CD14-positive monocyte (primary cell): ENCODE data around the gene PLOD3. TPM values are rescaled to one million over a fixed set of nuclear protein-coding genes. Genes with fewer than 3 reads are reported as not detected.
A peak's percentile ranks its signal among the peaks of the same experiment; 100 is the strongest.

Experiments used
- DNase-seq, 3 donors: peaks; one replicate each; pipeline ENCODE4 v3.0.0-alpha.2; 2011 to 2022
- H2AFZ ChIP-seq: 2 replicates; pipeline ENCODE4 v1.6.0; 2012; ENCODE audit warnings: mild to moderate bottlenecking, low read depth, low read length, inconsistent platforms; ENCODE audit not compliant: insufficient read depth, poor library complexity, severe bottlenecking
- H3K27ac ChIP-seq, 2 donors: 1 replicate in 1 of 2; 2 replicates in 1 of 2; pipeline ENCODE4 v1.5.1; 2012 to 2013; ENCODE audit warnings: low read length in 2 of 2, control low read depth in 1 of 2, inconsistent platforms in 1 of 2, low read depth in 1 of 2, mild to moderate bottlenecking in 1 of 2
- H3K27me3 ChIP-seq, 2 donors: one replicate each; pipeline versions ENCODE4 v1.6.0 to v1.6.1; 2011 to 2013; ENCODE audit warnings: low read length in 2 of 2; ENCODE audit not compliant: control insufficient read depth in 2 of 2, insufficient read depth in 2 of 2
- H3K36me3 ChIP-seq, 2 donors: replicated peaks in 1 of 2; 1 replicate in 1 of 2; 2 replicates in 1 of 2; pipeline versions ENCODE4 v1.5.1 to v1.6.1; 2012 to 2013; ENCODE audit warnings: low read length in 2 of 2, control low read depth in 1 of 2, inconsistent platforms in 1 of 2, mild to moderate bottlenecking in 1 of 2; ENCODE audit not compliant: insufficient read depth in 2 of 2, control insufficient read depth in 1 of 2
- H3K4me1 ChIP-seq, 2 donors: 1 replicate in 1 of 2; 2 replicates in 1 of 2; pipeline versions ENCODE4 v1.5.1 to v1.6.1; 2012 to 2013; ENCODE audit warnings: low read length in 2 of 2, control low read depth in 1 of 2, inconsistent platforms in 1 of 2, mild to moderate bottlenecking in 1 of 2, moderate library complexity in 1 of 2; ENCODE audit not compliant: insufficient read depth in 2 of 2, control insufficient read depth in 1 of 2
- H3K4me2 ChIP-seq: replicated peaks from 2 replicates; pipeline ENCODE3; 2012; ENCODE audit warnings: low read length, moderate library complexity, mild to moderate bottlenecking; ENCODE audit not compliant: poor library complexity, severe bottlenecking; ENCODE audit errors: extremely low read depth
- H3K4me3 ChIP-seq, 3 experiments: fragments of 200-600 bp in 1 of 3; sonication (generic) in 1 of 3; replicated peaks in 1 of 3; 1 replicate in 2 of 3; 2 replicates in 1 of 3; pipeline ENCODE4 v1.5.1; 2011 to 2013; ENCODE audit warnings: low read length in 3 of 3, mild to moderate bottlenecking in 3 of 3, control low read depth in 2 of 3, low read depth in 2 of 3, inconsistent platforms in 1 of 3, moderate library complexity in 1 of 3
- H3K79me2 ChIP-seq: 2 replicates; pipeline ENCODE4 v1.6.0; 2012; ENCODE audit warnings: mild to moderate bottlenecking, control low read depth, inconsistent platforms, low read length, moderate library complexity; ENCODE audit not compliant: insufficient read depth
- H3K9ac ChIP-seq: 2 replicates; pipeline ENCODE4 v1.6.0; 2017; ENCODE audit warnings: low read length, mild to moderate bottlenecking; ENCODE audit not compliant: insufficient read depth, poor library complexity, severe bottlenecking
- H3K9me3 ChIP-seq, 2 donors: replicated peaks in 1 of 2; 1 replicate in 1 of 2; 2 replicates in 1 of 2; pipeline versions ENCODE4 v1.5.1 to v1.6.1; 2012 to 2013; ENCODE audit warnings: low read length in 2 of 2, control low read depth in 1 of 2; ENCODE audit not compliant: control insufficient read depth in 1 of 2, insufficient read depth in 1 of 2
- H4K20me1 ChIP-seq: 2 replicates; pipeline ENCODE4 v1.6.0; 2012; ENCODE audit warnings: mild to moderate bottlenecking, low read length, control low read depth, moderate library complexity; ENCODE audit not compliant: insufficient read depth
- H3K27ac Mint-ChIP-seq, 7 donors: one replicate each; pipeline ENCODE4 v1.8.0; 2020; ENCODE audit warnings: mild to moderate bottlenecking in 7 of 7, mixed read lengths in 7 of 7, moderate library complexity in 6 of 7, inconsistent platforms in 2 of 7
- H3K27me3 Mint-ChIP-seq, 3 donors: one replicate each; pipeline ENCODE4 v1.8.0; 2021 to 2022; ENCODE audit warnings: low read depth in 3 of 3, mild to moderate bottlenecking in 3 of 3, mixed read lengths in 3 of 3, moderate library complexity in 3 of 3, inconsistent platforms in 1 of 3
- H3K36me3 Mint-ChIP-seq, 2 donors: one replicate each; pipeline ENCODE4 v1.8.0; 2020; ENCODE audit warnings: mixed read lengths in 2 of 2, inconsistent platforms in 1 of 2, mild to moderate bottlenecking in 1 of 2
- H3K4me1 Mint-ChIP-seq: one replicate; pipeline ENCODE4 v1.8.0; 2020; ENCODE audit warnings: mild to moderate bottlenecking, mixed read lengths
- H3K4me3 Mint-ChIP-seq, 2 donors: one replicate each; pipeline ENCODE4 v1.8.0; 2020; ENCODE audit warnings: mild to moderate bottlenecking in 2 of 2, mixed read lengths in 2 of 2, moderate library complexity in 1 of 2
- H3K9me3 Mint-ChIP-seq, 7 donors: one replicate each; pipeline ENCODE4 v1.8.0; 2020 to 2022; ENCODE audit warnings: mixed read lengths in 7 of 7, mild to moderate bottlenecking in 6 of 7, moderate library complexity in 6 of 7, inconsistent platforms in 2 of 7
- CTCF ChIP-seq: fragments of 200-600 bp; IDR thresholded peaks from one replicate; pipeline ENCODE4 v1.8.0; 2022; ENCODE audit warnings: antibody characterized with exemption, mild to moderate bottlenecking
- WGBS: methylation state at CpG from one replicate; pipeline ENCODE4 v1.1.5; 2013; ENCODE audit warnings: missing lambda C conversion rate; ENCODE audit not compliant: insufficient coverage; 5-methylcytosine and 5-hydroxymethylcytosine counted together
- intact Hi-C, 2 donors: fragments of 100-400 bp; cut with micrococcal nuclease; formaldehyde crosslinking; loops; one replicate each; pipeline versions ENCODE4 v1.15.0 to v1.15.1; 2023
- polyA plus RNA-seq, 3 donors: library from polyadenylated mRNA; depleted of rRNA in 1 of 3; unstranded in 2 of 3; stranded (reverse) in 1 of 3; fragments of 300-500 nt in 2 of 3; fragments of >200 nt in 1 of 3; fragmentation: Illumina TruSeq in 2 of 3; gene quantifications; 1 replicate in 2 of 3; 2 replicates in 1 of 3; pipeline ENCODE4 v1.2.3, GENCODE V29; 2012 to 2021

PLOD3 gene
- polyA plus RNA-seq, 3 donors, result 26.9 to 70.1 (median 28.1) TPM

- no peak for DNase-seq
- Histone ChIP-seq H3K4me3 (peak overlapping the region in 1 of 3 experiments; percentile 56), H3K4me1 (peaks cover 15 to 34% of the 10 kb centered on the region in 2 donors), H3K9ac (no peak overlapping the region), H3K9me3 (peaks cover 6 to 18% of the 10 kb centered on the region in 2 donors), H3K27me3 (peaks cover 50 to 72% of the 10 kb centered on the region in 2 donors), H3K27ac (no peak overlapping the region), H2AFZ (no peak overlapping the region), H4K20me1 (peaks cover 14% of the 10 kb centered on the region), H3K36me3 (peaks cover 3 to 11% of the 10 kb centered on the region in 2 donors), H3K79me2 (no peaks in the 10 kb centered on the region), H3K4me2 (peak overlapping the region; percentile 58)
- Mint-ChIP-seq H3K36me3 (peaks cover 32% of the 10 kb centered on the region in 2 donors), H3K27me3 (peaks cover 72 to 80% (median 76%) of the 10 kb centered on the region in 3 donors), H3K4me1 (peaks cover 32% of the 10 kb centered on the region), H3K4me3 (peak overlapping the region; percentile 6 to 94), H3K27ac (no peak overlapping the region), H3K9me3 (peaks cover 2 to 37% (median 16%) of the 10 kb centered on the region in 7 donors)
- WGBS, result 3% methylated on average over 74 of the region's 75 CpGs
- intact Hi-C loops, result no loop called here
- no peak for TF ChIP-seq CTCF
Measured at GRCh38 chr7:101164071-101164840, 53.1 kb downstream of the PLOD3 start.

- TF ChIP-seq CTCF, result no peak
- peaks cover 7 to 17% of the 10 kb centered on the region in 2 donors for H3K36me3 ChIP-seq
- no peak overlapping the region for H3K27ac ChIP-seq
- H4K20me1 ChIP-seq, result peaks cover 14% of the 10 kb centered on the region
- peaks cover 43 to 64% of the 10 kb centered on the region in 2 donors for H3K27me3 ChIP-seq
- intact Hi-C loops, result no loop called here
- peak overlapping the region; percentile 58 for H3K4me2 ChIP-seq
- H3K9me3 ChIP-seq, result peaks cover 6 to 18% of the 10 kb centered on the region in 2 donors
- H2AFZ ChIP-seq, result peak overlapping the region; percentile 23
- DNase-seq, result no peak
- under 1% methylated on average over 68 of the region's 92 CpGs for WGBS
- H3K36me3 Mint-ChIP-seq, result peaks cover 31 to 40% of the 10 kb centered on the region in 2 donors
- H3K9ac ChIP-seq, result no peak overlapping the region
- H3K4me3 ChIP-seq, result peak overlapping the region in 1 of 3 experiments; percentile 56
- no peak overlapping the region for H3K27ac Mint-ChIP-seq
- H3K9me3 Mint-ChIP-seq, result peaks cover 2 to 32% (median 13%) of the 10 kb centered on the region in 7 donors
- H3K4me1 Mint-ChIP-seq, result peaks cover 27% of the 10 kb centered on the region
- no peaks in the 10 kb centered on the region for H3K79me2 ChIP-seq
- H3K4me3 Mint-ChIP-seq, result peak overlapping the region; percentile 69 to 85
- H3K4me1 ChIP-seq, result peaks cover 14 to 30% of the 10 kb centered on the region in 2 donors
- peaks cover 64 to 73% (median 73%) of the 10 kb centered on the region in 3 donors for H3K27me3 Mint-ChIP-seq
Measured at GRCh38 chr7:101163279-101164070, 53.9 kb downstream of the PLOD3 start.
